K562 (cell line): ENCODE measurements around the gene KPTN. TPM values are rescaled to one million over a fixed set of nuclear protein-coding genes. Genes with fewer than 3 reads are reported as not detected.

Experiments
- ARID4B ChIP-seq: sonication (generic); formaldehyde crosslinking; IDR thresholded peaks from 2 replicates; pipeline ENCODE4 v1.8.0; 2022; ENCODE audit warnings: mild to moderate bottlenecking, missing genetic modification reagents
- CREB3L1 ChIP-seq: fragments of 450-650 bp; IDR thresholded peaks from 2 replicates; pipeline ENCODE4 v1.6.1; 2014; ENCODE audit warnings: low read depth, mild to moderate bottlenecking, moderate library complexity, borderline replicate concordance
- HOXB6 ChIP-seq: fragments of 250-450 bp; sonication (Bioruptor Pico); IDR thresholded peaks from 2 replicates; pipeline ENCODE4 v1.5.1; 2022; ENCODE audit warnings: mild to moderate bottlenecking, borderline replicate concordance
- MAFK ChIP-seq: IDR thresholded peaks from 2 replicates; pipeline ENCODE4 v1.6.1; 2011; ENCODE audit warnings: low read length, improper control_type of control experiment
- MIER1 ChIP-seq: fragments of 450-650 bp; IDR thresholded peaks from 2 replicates; pipeline ENCODE4 v1.6.1; 2016; ENCODE audit warnings: antibody characterized with exemption, mild to moderate bottlenecking, low read depth
- RBM34 ChIP-seq: fragments of 200-400 bp; formaldehyde crosslinking; IDR thresholded peaks from 2 replicates; pipeline ENCODE4 v1.6.1; 2018; ENCODE audit warnings: low read length, borderline replicate concordance; ENCODE audit not compliant: insufficient read depth
- SRSF1 ChIP-seq: fragments of 200-400 bp; formaldehyde crosslinking; IDR thresholded peaks from 2 replicates; pipeline ENCODE4 v1.6.1; 2017; ENCODE audit warnings: mild to moderate bottlenecking, low read depth, low read length, moderate library complexity
- TEAD2 ChIP-seq: fragments of 450-650 bp; IDR thresholded peaks from 2 replicates; pipeline ENCODE4 v1.6.1; 2016; ENCODE audit warnings: missing genetic modification characterization, control low read depth, missing compliant biosample characterization
- TSHZ1 ChIP-seq: fragments of 250-450 bp; sonication (Bioruptor Pico); IDR thresholded peaks from 2 replicates; pipeline ENCODE4 v1.4.0; 2020; ENCODE audit warnings: mild to moderate bottlenecking, moderate library complexity
- ZFPM2 ChIP-seq: fragments of 250-450 bp; sonication (Bioruptor Pico); IDR thresholded peaks from 2 replicates; pipeline ENCODE4 v1.5.1; 2022; ENCODE audit warnings: mild to moderate bottlenecking
- ZNF165 ChIP-seq: fragments of 250-450 bp; sonication (Bioruptor Pico); IDR thresholded peaks from 2 replicates; pipeline ENCODE4 v1.4.0; 2020; ENCODE audit warnings: borderline replicate concordance
- ZNF431 ChIP-seq: sonication (generic); formaldehyde crosslinking; IDR thresholded peaks from 2 replicates; pipeline ENCODE4 v1.8.0; 2022; ENCODE audit warnings: mild to moderate bottlenecking, missing genetic modification reagents
- polyA plus RNA-seq, 8 experiments: library from polyadenylated mRNA; depleted of rRNA in 4 of 8; stranded (reverse) in 5 of 8; unstranded in 3 of 8; fragments of >200 nt; fragmentation: Nextera tagmentation in 2 of 8; fragmentation: Illumina TruSeq in 1 of 8; extraction: Ambion mirVana in 2 of 8; extraction: Trizol in 1 of 8; gene quantifications; 2 replicates each; pipeline versions ENCODE4 v1.2.1 to v1.2.3, GENCODE V29; 2011 to 2014; ENCODE audit warnings: inconsistent platforms in 1 of 8, missing spikeins in 1 of 8
- total RNA-seq, 7 experiments: library from RNA; depleted of rRNA in 6 of 7; stranded (reverse); fragments of >200 nt in 6 of 7; fragmentation: Illumina TruSeq in 2 of 7; extraction: Trizol in 2 of 7; gene quantifications; 2 replicates each; pipeline versions ENCODE4 v1.2.1 to v1.2.3, GENCODE V29; 2011 to 2021; ENCODE audit warnings: low replicate concordance in 1 of 7

The KPTN gene
- total and polyA plus RNA-seq, 9 of the 15 experiments (the other 6 are each of a cell fraction or from before 2014, with no cell fraction given), result 0.56 to 18.2 (median 8.5) TPM

GRCh38 chr19:47471733-47472457, 12.1 kb downstream of the KPTN start, which contains the start of gene SLC8A2 (continued):
- TF ChIP-seq CREB3L1 (no peak), MAFK (no peak), MIER1 (peak; percentile 98), HOXB6 (CRISPR knock-in tag) (no peak), ARID4B (CRISPR knock-in tag) (peak; percentile 97), RBM34 (no peak), SRSF1 (no peak), TSHZ1 (no peak), TEAD2 (tag) (no peak), ZNF165 (no peak), ZNF431 (CRISPR knock-in tag) (no peak), ZFPM2 (CRISPR knock-in tag) (no peak)
